HG03342 (cell line): Measurements from ENCODE around the gene CDH12.
A peak's percentile ranks its signal among the peaks of the same experiment; 100 is the strongest.

Source experiments
- ATAC-seq: cut with Tn5 transposase; IDR thresholded peaks from one replicate; pipeline ENCODE4 v1.9.1; 2021; ENCODE audit warnings: mild to moderate bottlenecking, moderate library complexity; ENCODE audit not compliant: unreplicated experiment

The CDH12 gene

DNA sequence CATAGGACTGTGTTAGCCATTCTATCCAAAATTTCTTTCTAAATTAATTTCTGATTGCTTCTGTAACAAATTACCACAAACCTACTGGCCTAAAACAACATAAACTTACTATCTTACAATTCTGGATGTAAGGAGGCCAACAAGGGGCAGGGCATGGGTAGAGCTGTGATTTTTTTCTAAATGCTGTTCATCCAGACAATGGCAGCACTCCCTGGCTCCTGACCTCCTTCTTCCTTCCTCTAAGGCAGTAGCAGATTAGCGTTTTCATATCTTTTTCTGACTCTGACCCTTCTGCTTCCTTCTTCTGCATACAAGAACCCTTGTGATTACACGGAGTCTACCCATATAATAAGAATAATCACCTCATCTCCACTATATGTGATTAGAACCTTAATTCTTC lies 1005.8 kb downstream of the CDH12 start:
- ATAC-seq = no peak

DNA sequence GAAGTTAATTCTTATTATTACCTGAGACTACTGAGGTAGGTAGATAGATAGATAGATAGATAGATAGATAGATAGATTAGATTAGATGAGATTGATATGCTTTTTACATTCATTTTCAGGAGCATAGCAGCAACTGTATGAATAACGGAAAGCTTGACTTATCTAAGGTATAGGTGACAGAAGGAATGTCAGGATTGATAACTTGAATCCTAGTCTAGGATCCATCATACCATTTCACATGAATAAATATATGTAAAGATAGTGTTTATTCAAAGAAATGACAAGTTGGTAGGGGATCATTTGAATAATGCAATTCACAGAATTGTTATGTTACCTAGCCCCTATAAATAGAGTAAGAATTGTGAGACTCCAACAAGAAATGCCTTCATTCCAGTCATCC lies 1008.2 kb downstream of the CDH12 start:
- ATAC-seq = no peak

DNA sequence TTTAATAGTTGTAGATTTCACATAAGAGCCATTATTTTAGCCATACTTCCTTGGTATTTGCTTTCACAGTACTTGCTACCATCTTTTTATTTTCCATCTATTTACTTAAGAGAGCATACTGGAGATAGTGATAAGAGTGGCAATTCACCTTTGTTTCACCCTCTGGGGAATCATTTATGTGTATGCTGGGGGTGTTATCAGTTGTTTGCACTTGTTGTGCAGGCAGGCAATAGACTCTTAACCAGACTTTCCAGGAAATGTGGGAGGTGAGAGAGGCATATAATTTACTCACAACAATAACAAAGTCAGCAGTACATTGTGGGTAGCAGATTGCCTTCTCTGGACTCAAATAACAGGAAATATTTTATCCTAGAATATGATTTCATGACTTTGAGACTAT lies 1018.3 kb downstream of the CDH12 start:
- no peak for ATAC-seq

DNA sequence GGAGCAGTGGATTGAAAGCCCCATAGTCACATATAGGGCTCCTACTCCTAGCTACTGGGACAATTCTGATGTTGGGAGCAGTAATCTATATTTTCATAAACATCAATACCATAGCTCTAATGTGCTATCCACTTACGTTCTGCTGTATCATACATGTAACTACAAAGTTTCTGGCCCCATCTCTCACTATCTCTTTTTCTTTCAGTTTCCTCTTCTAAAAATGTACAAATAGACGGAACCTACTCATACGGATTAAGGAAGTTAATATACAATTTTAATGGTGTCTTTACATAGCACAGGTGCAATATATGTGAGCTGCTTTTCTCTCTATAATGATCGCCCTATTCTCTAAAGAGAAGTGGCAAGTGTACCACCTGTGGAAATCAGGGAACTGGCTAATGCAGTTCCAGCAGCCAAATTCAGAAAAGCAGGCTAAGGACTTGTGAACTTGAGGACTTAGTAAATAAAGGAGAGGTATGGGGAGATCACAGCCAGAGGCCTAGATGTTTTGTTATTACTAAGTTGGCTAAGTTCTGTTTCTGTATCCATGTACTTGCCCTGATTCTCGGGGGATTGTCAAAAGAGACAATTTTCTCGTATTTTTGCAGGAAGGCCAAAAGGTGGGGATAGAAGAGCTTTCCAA lies 1021.9 kb downstream of the CDH12 start:
- peak; percentile 87 for ATAC-seq

DNA sequence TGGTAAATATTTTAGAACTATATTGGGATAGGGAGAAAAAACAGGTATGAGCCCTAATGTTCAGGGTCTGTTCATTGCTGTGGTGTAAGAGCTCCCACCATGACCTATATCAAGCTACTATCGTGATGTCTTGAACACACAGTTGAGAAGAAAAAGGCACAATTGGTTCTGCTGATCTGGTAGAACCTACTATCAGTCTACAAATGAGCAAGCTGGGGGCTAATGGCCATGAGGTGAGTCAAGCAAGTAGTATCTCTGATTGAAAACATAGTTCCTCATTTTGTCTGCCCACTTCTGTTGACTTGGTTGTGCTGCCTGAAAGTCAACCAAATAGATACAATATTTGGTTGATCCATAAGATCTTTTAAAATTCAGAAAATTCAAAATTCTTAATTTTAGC lies 1026.3 kb downstream of the CDH12 start:
- peak; percentile 53 for ATAC-seq

DNA sequence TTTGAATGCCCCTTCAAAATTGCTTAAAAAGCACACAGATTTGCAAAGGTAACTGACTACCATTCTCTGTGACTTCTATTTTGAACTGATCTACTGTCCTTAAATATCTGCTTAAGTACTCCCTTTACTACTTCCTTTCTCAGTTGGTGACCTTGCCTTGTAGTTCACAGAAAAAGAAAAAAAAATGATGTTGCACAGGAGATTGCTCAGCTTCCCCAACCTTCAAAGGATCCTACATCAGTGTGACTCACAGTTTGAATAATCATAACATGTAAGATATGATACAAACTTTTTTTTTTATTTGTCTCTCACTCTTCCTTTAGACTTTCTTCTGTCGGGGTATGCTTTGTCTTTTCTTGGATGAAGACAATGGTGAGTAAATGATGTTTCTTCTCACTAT lies 1029.6 kb downstream of the CDH12 start:
- no peak for ATAC-seq

GRCh38 chr5:21823076-21823574 lies 1030.0 kb downstream of the CDH12 start:
- ATAC-seq = no peak

DNA sequence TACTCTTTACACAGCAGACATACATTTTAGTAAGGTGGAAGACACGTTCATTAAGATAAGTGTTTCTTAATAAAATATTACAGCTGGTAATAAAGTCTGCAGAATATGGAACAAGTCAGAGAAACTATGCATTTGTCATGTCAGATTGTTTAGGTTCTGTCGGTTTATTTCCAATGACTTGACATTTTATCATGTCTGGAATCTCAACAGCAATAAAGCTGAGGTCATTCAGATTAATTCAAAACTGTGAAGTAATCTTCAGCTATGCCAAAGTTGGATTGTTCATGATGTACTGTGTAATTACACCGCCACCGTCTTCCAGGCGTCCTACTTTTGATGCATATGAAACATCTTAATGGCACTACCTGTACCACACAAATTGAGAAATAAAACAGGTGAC lies 1032.6 kb downstream of the CDH12 start:
- no peak for ATAC-seq

DNA sequence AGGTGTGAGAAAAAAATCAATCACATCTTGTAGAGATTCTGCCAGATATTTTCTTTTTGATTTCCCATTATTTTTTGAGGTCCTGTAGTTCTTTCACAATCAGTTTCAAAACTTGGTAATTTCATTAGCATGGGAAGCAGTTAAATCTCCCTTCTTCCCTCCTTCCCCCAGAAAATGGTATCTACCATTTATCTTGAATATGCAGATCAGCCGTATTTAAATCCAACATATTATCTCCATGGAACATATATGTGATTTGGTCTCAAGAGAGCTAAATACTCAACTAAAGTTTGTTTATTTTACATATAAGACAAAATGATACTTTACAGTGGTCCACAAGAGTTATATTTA lies 1034.8 kb downstream of the CDH12 start:
- no peak for ATAC-seq

GRCh38 chr5:21817668-21818369 lies 1035.3 kb downstream of the CDH12 start:
- no peak for ATAC-seq

DNA sequence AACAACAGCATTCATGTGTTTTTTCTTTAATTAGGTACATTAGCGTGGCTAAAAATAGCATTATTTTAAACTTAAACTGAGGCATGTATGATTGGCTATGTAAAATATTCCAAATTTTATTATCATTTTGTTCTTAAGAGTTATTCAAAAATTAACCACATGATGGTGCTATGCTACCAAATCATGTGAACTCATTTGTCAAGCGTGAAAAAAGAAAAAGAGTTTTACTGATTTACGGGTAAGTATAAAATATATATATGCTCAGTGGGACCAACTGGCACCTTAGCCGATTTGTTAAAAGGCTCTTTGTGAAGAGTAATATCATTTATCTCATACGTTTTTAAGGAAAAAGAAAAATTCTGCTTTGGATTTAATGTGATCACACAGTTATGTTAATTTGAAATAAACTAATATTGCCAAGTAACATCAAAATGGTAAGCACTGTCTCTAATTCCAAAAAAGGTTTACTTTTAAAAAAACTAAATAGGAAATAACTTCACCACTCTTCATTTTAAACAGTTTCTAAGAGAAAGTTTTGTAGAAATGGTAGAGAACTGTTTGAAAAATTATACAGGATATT lies 1042.3 kb downstream of the CDH12 start:
- ATAC-seq = no peak

DNA sequence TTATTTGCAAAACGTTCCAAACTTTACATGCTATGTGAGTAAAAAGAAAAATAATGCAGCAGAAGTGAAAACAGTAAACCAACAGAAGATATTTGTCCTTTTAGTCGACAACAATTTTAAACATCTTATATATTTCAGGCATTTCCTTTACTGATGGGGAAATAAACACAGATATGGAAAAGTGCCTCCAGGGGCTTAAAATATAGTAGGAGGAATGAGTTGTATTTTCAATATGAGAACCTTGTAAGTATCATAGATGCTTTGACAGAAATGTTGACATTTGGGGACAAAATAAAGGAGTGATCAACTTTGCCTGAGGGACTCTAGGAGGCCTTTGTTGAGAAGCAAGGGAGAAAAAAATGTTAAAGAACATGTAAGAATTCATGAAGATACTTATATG lies 1043.5 kb downstream of the CDH12 start:
- ATAC-seq = no peak

DNA sequence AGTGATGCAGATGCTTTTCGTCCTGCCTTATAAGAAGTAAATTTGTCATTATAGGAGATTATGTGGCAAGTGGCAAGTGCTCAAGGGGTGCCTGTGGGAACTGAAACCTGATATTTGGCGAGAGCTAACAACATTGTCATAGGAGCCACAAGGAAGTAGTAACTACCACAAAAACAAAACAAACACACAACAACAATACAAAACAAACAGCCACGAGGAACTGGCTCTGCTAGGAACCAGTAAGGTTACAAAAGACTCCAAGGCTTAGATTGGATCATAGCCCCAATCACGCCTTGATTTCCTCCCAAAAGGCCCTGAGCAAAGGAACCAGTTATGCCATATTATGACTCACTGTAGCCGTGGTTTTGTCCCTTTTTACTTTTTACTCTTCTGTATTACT lies 1045.2 kb downstream of the CDH12 start:
- ATAC-seq = peak; percentile 68

- no peak for ATAC-seq
Measured at GRCh38 chr5:21806943-21807342, 1046.2 kb downstream of the CDH12 start.

DNA sequence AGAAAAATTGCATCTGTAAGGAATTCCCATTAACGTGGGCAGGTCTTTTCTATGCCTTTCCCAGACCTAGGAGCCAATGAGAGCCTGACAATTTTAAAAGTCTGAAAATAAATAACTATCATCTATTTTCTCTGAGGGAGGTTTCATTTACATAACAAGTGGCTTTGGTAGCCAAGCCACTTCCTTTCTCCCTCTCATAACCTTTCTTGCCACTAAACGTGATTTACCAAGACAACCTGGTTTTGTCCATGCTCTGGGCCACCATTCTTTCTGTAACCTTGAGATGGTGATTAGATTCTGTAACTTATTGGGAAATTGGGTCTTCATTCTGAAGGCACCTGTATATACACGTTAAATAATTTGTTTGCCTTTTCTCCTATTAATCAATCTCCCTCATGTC lies 1046.9 kb downstream of the CDH12 start:
- no peak for ATAC-seq

GRCh38 chr5:21802869-21803490 lies 1050.2 kb downstream of the CDH12 start:
- peak; percentile 41 for ATAC-seq

DNA sequence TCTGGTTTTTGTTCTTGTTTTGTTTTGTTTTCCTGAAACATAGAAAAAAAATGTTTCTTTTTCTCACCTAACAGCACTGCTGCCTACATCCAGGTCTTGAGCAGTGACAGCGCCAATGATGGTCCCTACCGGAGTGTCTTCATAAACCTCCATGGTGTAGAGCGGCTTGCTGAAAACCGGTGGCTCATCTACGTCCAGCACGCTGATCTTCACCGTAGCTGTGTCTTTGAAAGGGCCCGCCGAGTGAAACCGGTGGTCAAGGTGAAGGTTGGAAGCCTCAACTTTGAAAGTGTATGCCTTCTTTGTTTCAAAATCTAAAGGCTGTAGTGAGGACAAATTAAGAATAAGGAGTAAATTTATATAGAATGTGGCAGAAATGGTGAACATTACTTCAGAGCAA lies 1051.0 kb downstream of the CDH12 start:
- ATAC-seq = no peak

- ATAC-seq = no peak
Measured at GRCh38 chr5:21792748-21793147, 1060.4 kb downstream of the CDH12 start.

DNA sequence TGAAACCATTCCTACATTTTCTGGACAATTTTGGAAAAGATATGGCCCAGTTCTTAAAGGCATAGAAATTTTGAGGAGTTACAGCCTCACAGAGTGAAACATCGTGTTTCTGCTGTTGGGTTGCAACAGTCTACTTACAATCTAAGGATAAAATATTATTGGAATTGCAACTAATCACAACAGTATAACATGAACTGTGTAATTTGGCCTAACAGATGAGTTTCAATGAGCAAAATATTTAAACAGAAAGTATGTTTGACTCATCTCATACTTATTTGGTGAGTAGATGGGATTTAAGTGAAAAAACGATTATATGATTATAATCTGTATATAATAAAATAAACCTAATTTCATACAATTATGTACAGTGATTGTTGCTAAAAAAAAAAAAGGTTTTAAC lies 1061.8 kb downstream of the CDH12 start:
- no peak for ATAC-seq

DNA sequence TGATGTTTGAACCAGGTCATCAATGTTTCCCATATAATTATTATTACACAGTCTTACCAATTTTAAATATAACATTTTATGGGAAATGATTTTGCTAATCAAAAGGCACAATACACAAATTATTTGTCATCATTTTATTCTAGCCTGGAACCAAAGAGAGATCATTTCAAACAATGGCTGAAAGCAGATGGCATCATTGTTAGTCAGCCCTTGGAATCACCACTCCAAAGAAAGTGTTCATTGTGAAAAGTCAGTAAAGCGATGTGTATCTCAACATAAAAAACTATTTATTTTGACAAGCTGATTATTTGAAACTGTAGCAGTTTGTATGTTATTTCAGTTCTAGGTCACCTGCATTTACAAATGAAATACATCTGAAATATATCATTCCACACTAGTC lies 1068.7 kb downstream of the CDH12 start:
- no peak for ATAC-seq

DNA sequence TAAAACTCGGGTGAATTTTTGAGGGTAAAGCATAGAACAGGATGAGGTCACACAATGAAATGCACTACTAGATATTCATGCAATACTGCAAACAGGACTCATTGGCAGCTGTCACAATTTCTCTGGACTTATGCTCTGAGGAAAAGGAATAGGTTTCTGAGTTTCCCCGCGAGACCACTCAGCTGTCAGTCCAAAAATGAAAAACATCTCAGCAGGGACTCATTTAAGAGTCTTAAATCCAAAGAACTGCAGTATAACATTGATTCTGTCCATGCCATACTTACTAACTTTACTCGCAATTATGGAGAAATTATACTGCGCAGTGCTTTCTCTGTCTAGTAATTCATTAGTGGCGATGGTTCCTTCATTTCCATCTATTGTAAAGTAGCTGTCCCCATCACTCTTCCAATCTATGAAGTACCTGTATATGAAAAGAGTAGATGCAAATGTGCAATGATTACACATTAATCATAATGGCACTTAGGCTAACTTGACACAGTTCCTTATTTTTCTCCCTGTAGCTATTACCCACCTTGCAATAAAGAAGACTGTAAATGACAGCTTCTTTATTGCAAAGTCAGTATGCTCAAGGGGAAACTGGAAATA lies 1070.0 kb downstream of the CDH12 start:
- no peak for ATAC-seq

GRCh38 chr5:21776466-21776865 lies 1076.7 kb downstream of the CDH12 start:
- no peak for ATAC-seq
